Activated CD8-positive, alpha-beta memory T cell treated with anti-CD3 and anti-CD28 coated beads for 24 hours (primary cell): ENCODE results near the gene RTKN2.
"Not testable (repeated sequence)": the region's sequence is repeated elsewhere in the genome, so short reads cannot be mapped to it uniquely, and the experiment has no call there.

Experiments
- DNase-seq: peaks from one replicate; pipeline ENCODE4 v3.0.0-alpha.2; 2020

Gene RTKN2

GRCh38 chr10:62258926-62259325, 9.7 kb downstream of the RTKN2 start:
- DNase-seq: no peak

- no peak for DNase-seq
These were observed 14.9 kb downstream of the RTKN2 start for GRCh38 chr10:62253704-62254103.

GRCh38 chr10:62252051-62252450, 16.6 kb downstream of the RTKN2 start:
- no peak for DNase-seq

GRCh38 chr10:62250594-62251198, 17.9 kb downstream of the RTKN2 start:
- no peak for DNase-seq

- DNase-seq: no peak
These were observed 18.7 kb downstream of the RTKN2 start for GRCh38 chr10:62249957-62250356.

GRCh38 chr10:62248465-62248864, 20.2 kb downstream of the RTKN2 start:
- DNase-seq: no peak

- DNase-seq: no peak
These were observed 23.7 kb downstream of the RTKN2 start for GRCh38 chr10:62244785-62245467.

- no peak for DNase-seq
These were observed 24.6 kb downstream of the RTKN2 start for GRCh38 chr10:62244088-62244487.

- DNase-seq: no peak
These were observed 25.0 kb downstream of the RTKN2 start for GRCh38 chr10:62243647-62243997.

- DNase-seq: not testable (repeated sequence)
These were observed 25.5 kb downstream of the RTKN2 start for GRCh38 chr10:62242965-62243646.

- DNase-seq: not testable (repeated sequence)
These were observed 27.1 kb downstream of the RTKN2 start for GRCh38 chr10:62241521-62241920.

- no peak for DNase-seq
These were observed 28.6 kb downstream of the RTKN2 start for GRCh38 chr10:62239994-62240393.

GRCh38 chr10:62238880-62239279, 29.8 kb downstream of the RTKN2 start:
- no peak for DNase-seq

GRCh38 chr10:62237966-62238365, 30.7 kb downstream of the RTKN2 start:
- DNase-seq: no peak

GRCh38 chr10:62237506-62237905, 31.1 kb downstream of the RTKN2 start:
- no peak for DNase-seq

GRCh38 chr10:62234077-62234605, 34.5 kb downstream of the RTKN2 start:
- no peak for DNase-seq

- no peak for DNase-seq
These were observed 35.1 kb downstream of the RTKN2 start for GRCh38 chr10:62233356-62234076.

GRCh38 chr10:62231805-62232204, 36.8 kb downstream of the RTKN2 start:
- no peak for DNase-seq

- DNase-seq: no peak
These were observed 37.3 kb downstream of the RTKN2 start for GRCh38 chr10:62231371-62231770.

- no peak for DNase-seq
These were observed 38.1 kb downstream of the RTKN2 start for GRCh38 chr10:62230344-62231121.

- no peak for DNase-seq
These were observed 43.3 kb downstream of the RTKN2 start for GRCh38 chr10:62225362-62225761.

- no peak for DNase-seq
These were observed 44.0 kb downstream of the RTKN2 start for GRCh38 chr10:62224606-62225005.

GRCh38 chr10:62217683-62218082, 51.0 kb downstream of the RTKN2 start:
- no peak for DNase-seq
